Middle frontal gyrus (tissue), 1 donor: ENCODE measurements around the gene ZSWIM3.
"Not testable (repeated sequence)": the region's sequence is repeated elsewhere in the genome, so short reads cannot be mapped to it uniquely, and the experiment has no call there.

Source experiments
- DNase-seq: peaks from one replicate; pipeline ENCODE4 v3.0.0-alpha.2; 2015; ENCODE audit warnings: low spot score; ENCODE audit errors: extremely low spot score

The ZSWIM3 gene

GRCh38 chr20:45860560-45861220 lies 3.3 kb downstream of the ZSWIM3 start:
- no peak for DNase-seq

- no peak for DNase-seq
Observed at GRCh38 chr20:45861221-45862075, 4.0 kb downstream of the ZSWIM3 start.

GRCh38 chr20:45863543-45864470 lies 6.4 kb downstream of the ZSWIM3 start:
- no peak for DNase-seq

GRCh38 chr20:45866454-45866853 lies 9.0 kb downstream of the ZSWIM3 start:
- DNase-seq, result no peak

GRCh38 chr20:45867136-45867818 lies 9.9 kb downstream of the ZSWIM3 start:
- DNase-seq, result no peak

- DNase-seq, result no peak
Observed at GRCh38 chr20:45867819-45868176, 10.4 kb downstream of the ZSWIM3 start.

- no peak for DNase-seq
Observed at GRCh38 chr20:45872626-45873025, 15.2 kb downstream of the ZSWIM3 start.

GRCh38 chr20:45873409-45874103 lies 16.1 kb downstream of the ZSWIM3 start:
- DNase-seq, result no peak

- DNase-seq, result not testable (repeated sequence)
Observed at GRCh38 chr20:45874104-45874481, 16.7 kb downstream of the ZSWIM3 start.

- DNase-seq, result no peak
Observed at GRCh38 chr20:45874576-45874975, 17.2 kb downstream of the ZSWIM3 start.

GRCh38 chr20:45878076-45878761 lies 20.8 kb downstream of the ZSWIM3 start:
- DNase-seq, result no peak

- peak; percentile 99 for DNase-seq
Observed at GRCh38 chr20:45880988-45881788, 23.8 kb downstream of the ZSWIM3 start, which contains the start of gene ZSWIM1. Gene ZSWIM1, plus strand, starts transcription at chr20:45881227. Its CDS starts 1,366 bp downstream, at chr20:45882593.

- DNase-seq, result no peak
Observed at GRCh38 chr20:45882469-45883099, 25.2 kb downstream of the ZSWIM3 start.

- DNase-seq, result no peak
Observed at GRCh38 chr20:45883100-45883469, 25.7 kb downstream of the ZSWIM3 start.

- no peak for DNase-seq
Observed at GRCh38 chr20:45886590-45887345, 29.4 kb downstream of the ZSWIM3 start.

- no peak for DNase-seq
Observed at GRCh38 chr20:45887346-45887715, 29.9 kb downstream of the ZSWIM3 start, which contains the start of gene SPATA25. Gene SPATA25, minus strand, starts transcription at chr20:45887622. Its CDS starts 32 bp downstream, at chr20:45887590.

- DNase-seq, result no peak
Observed at GRCh38 chr20:45888681-45889080, 31.3 kb downstream of the ZSWIM3 start.
